GM12878 (cell line): ENCODE data around the gene SARS1.
"Not testable (repeated sequence)": the region's sequence is repeated elsewhere in the genome, so short reads cannot be mapped to it uniquely, and the experiment has no call there.

Experiments
- CHD2 ChIP-seq: IDR thresholded peaks from 2 replicates; pipeline ENCODE4 v1.6.1; 2011; ENCODE audit warnings: low read depth, low read length, improper control_type of control experiment, borderline replicate concordance
- CHD4 ChIP-seq: fragments of 200-600 bp; sonication (generic); IDR thresholded peaks from 2 replicates; pipeline ENCODE4 v1.6.1; 2016; ENCODE audit warnings: mild to moderate bottlenecking
- EGR1 ChIP-seq, 2 experiments: IDR thresholded peaks; 1 replicate in 1 of 2; 2 replicates in 1 of 2; pipeline ENCODE4 v1.6.1; 2011 to 2012; ENCODE audit warnings: low read depth in 2 of 2, low read length in 2 of 2, borderline replicate concordance in 1 of 2, mild to moderate bottlenecking in 1 of 2, moderate library complexity in 1 of 2
- FOXM1 ChIP-seq: IDR thresholded peaks from 2 replicates; pipeline ENCODE4 v1.6.1; 2012; ENCODE audit warnings: low read depth, mild to moderate bottlenecking, inconsistent platforms, low read length, moderate library complexity
- JUNB ChIP-seq: IDR thresholded peaks from 2 replicates; pipeline ENCODE4 v1.6.1; 2016; ENCODE audit warnings: antibody characterized with exemption, mild to moderate bottlenecking
- PAX5 ChIP-seq: IDR thresholded peaks from 2 replicates; pipeline ENCODE4 v1.6.1; 2011; ENCODE audit warnings: low read depth, low read length, borderline replicate concordance
- POLR2A ChIP-seq: IDR thresholded peaks from 2 replicates; pipeline ENCODE4 v1.6.1; 2011; ENCODE audit warnings: low read depth, mild to moderate bottlenecking, low read length
- POLR2AphosphoS5 ChIP-seq: IDR thresholded peaks from 2 replicates; pipeline ENCODE4 v1.6.1; 2011; ENCODE audit warnings: mild to moderate bottlenecking, low read length, inconsistent platforms

GRCh38 chr1:109176349-109176748, 37.4 kb upstream of the SARS1 start:
- TF ChIP-seq CHD2; POLR2A; POLR2AphosphoS5; EGR1 (IDR thresholded peaks at IDR 0.05; ENCODE audit: borderline replicate concordance in 1 of 2, low read depth in 2 of 2, low read length in 2 of 2); PAX5; CHD4; FOXM1; JUNB: not testable (repeated sequence)
